Spleen (tissue), 11 donors: ENCODE measurements around the gene NRBF2. TPM values are rescaled to one million over a fixed set of nuclear protein-coding genes. Genes with fewer than 3 reads are reported as not detected.

ENCODE experiments used
- DNase-seq: peaks from one replicate; pipeline ENCODE4 v3.0.0-alpha.2; 2020
- H3K27ac ChIP-seq, 8 donors: fragments of 200-600 bp; sonication (generic) in 7 of 8; 1 replicate in 4 of 8; 2 replicates in 4 of 8; pipeline versions ENCODE4 v1.5.0 to v1.8.0; 2016 to 2021; ENCODE audit warnings: inconsistent platforms in 4 of 8, mild to moderate bottlenecking in 4 of 8, moderate library complexity in 1 of 8
- H3K27me3 ChIP-seq, 7 donors: fragments of 200-600 bp; sonication (generic) in 6 of 7; replicated peaks in 1 of 7; 1 replicate in 4 of 7; 2 replicates in 3 of 7; pipeline versions ENCODE4 v1.5.0 to v1.8.0; 2016 to 2021; ENCODE audit warnings: inconsistent platforms in 3 of 7, mild to moderate bottlenecking in 1 of 7
- H3K36me3 ChIP-seq, 6 donors: fragments of 200-600 bp; sonication (generic) in 5 of 6; 1 replicate in 4 of 6; 2 replicates in 2 of 6; pipeline versions ENCODE4 v1.5.0 to v1.8.0; 2016 to 2021; ENCODE audit warnings: inconsistent platforms in 2 of 6
- H3K4me1 ChIP-seq, 6 donors: fragments of 200-600 bp; sonication (generic) in 5 of 6; 1 replicate in 3 of 6; 2 replicates in 3 of 6; pipeline versions ENCODE4 v1.5.0 to v1.8.0; 2016 to 2021; ENCODE audit warnings: inconsistent platforms in 3 of 6
- H3K4me3 ChIP-seq, 8 donors: fragments of 200-600 bp; sonication (generic) in 7 of 8; 1 replicate in 4 of 8; 2 replicates in 4 of 8; pipeline versions ENCODE4 v1.5.0 to v1.8.0; 2016 to 2021; ENCODE audit warnings: inconsistent platforms in 4 of 8, mild to moderate bottlenecking in 4 of 8, moderate library complexity in 2 of 8
- H3K9me3 ChIP-seq, 8 donors: fragments of 200-600 bp; sonication (generic) in 7 of 8; 1 replicate in 4 of 8; 2 replicates in 4 of 8; pipeline versions ENCODE4 v1.5.0 to v1.8.0; 2016 to 2021; ENCODE audit warnings: inconsistent platforms in 4 of 8
- CTCF ChIP-seq, 11 experiments: fragments of 200-600 bp in 7 of 11; fragments of 450-650 bp in 4 of 11; sonication (generic) in 4 of 11; IDR thresholded peaks in 8 of 11; conservative IDR thresholded peaks in 3 of 11; 1 replicate in 7 of 11; 2 replicates in 4 of 11; pipeline versions ENCODE4 v1.4.0 to v1.8.0; 2016 to 2021; ENCODE audit warnings: antibody characterized with exemption in 11 of 11, inconsistent platforms in 4 of 11, mild to moderate bottlenecking in 1 of 11
- POLR2A ChIP-seq, 3 donors: fragments of 450-650 bp; IDR thresholded peaks; one replicate each; pipeline ENCODE4 v1.5.1; 2017; ENCODE audit warnings: antibody characterized with exemption in 3 of 3, mild to moderate bottlenecking in 1 of 3
- POLR2AphosphoS5 ChIP-seq, 3 donors: sonication (generic); formaldehyde crosslinking; IDR thresholded peaks; one replicate each; pipeline ENCODE4 v1.5.1; 2017; ENCODE audit warnings: antibody characterized with exemption in 3 of 3
- WGBS, 5 donors: extraction: QIAGEN DNeasy Blood & Tissue Kit in 3 of 5; methylation state at CpG; one replicate each; pipeline versions ENCODE4 v1.1.5 to v1.1.7; 2013 to 2018; 5-methylcytosine and 5-hydroxymethylcytosine counted together
- intact Hi-C: fragments of 100-400 bp; cut with DNase I; formaldehyde crosslinking; loops from one replicate; pipeline ENCODE4 v1.15.0; 2023; ENCODE audit warnings: low total_unique reads
- polyA plus RNA-seq, 3 donors: library from polyadenylated mRNA; stranded (reverse); fragments of 200-250 nt; gene quantifications; one replicate each; pipeline ENCODE4 v1.2.1, GENCODE V29; 2013
- total RNA-seq, 7 donors: library from RNA; depleted of rRNA in 3 of 7; stranded (reverse); fragments of >200 nt in 3 of 7; fragmentation: NEBNext Ultra II Directional in 4 of 7; extraction: Animal tissue kit (Norgen Biotek cat#: 25700) in 4 of 7; gene quantifications; one replicate each; pipeline versions ENCODE4 v1.1.0 to v1.2.1, GENCODE V29; 2016 to 2021
- donor health status: healthy with polysubstance abuse.
- donor health status: DM: no; HTN: no; CAD: no; lungs with moderate emphysema.
- donor health status: DM: no; HTN: no; CAD: no.
- donor health status: Bipolar disorder and iron deficiency.
- donor health status: healthy.
- donor health status: DM: no; HTN: no; CAD: no.
- donor health status: DM: yes; HTN: yes; CAD: no.

Gene NRBF2
- total and polyA plus RNA-seq, 10 donors = 10.3 to 44.1 (median 31.7) TPM

- intact Hi-C loops = no loop called here
- peaks cover 0 to 9% (median 2%) of the 10 kb centered on the region in 8 donors for H3K9me3 ChIP-seq
- no peaks in the 10 kb centered on the region for H3K27me3 ChIP-seq
- H3K36me3 ChIP-seq = peaks cover 0 to 13% (median 0%) of the 10 kb centered on the region in 6 donors
- TF ChIP-seq POLR2AphosphoS5 (IDR thresholded peaks at IDR 0.05) (no peak), CTCF (IDR thresholded peaks at IDR 0.05 in 8 of 11, conservative IDR thresholded peaks at IDR 0.05 in 3 of 11) (no peak), POLR2A (IDR thresholded peaks at IDR 0.05) (no peak)
- 10 to 13% (median 11%) methylated on average over 9 of the region's 9 CpGs for WGBS, 5 donors
- no peak for DNase-seq
- peak overlapping the region; percentile 98 to 100 (median 99) for H3K27ac ChIP-seq
- peak overlapping the region; percentile 69 to 90 (median 74) for H3K4me3 ChIP-seq
- H3K4me1 ChIP-seq = peaks cover 14 to 58% (median 45%) of the 10 kb centered on the region in 6 donors
These were observed 861 bp downstream of the NRBF2 start for GRCh38 chr10:63133821-63134557.

- DNase-seq = no peak
These were observed 4.2 kb downstream of the NRBF2 start for GRCh38 chr10:63137306-63137705.

GRCh38 chr10:63140077-63140476 lies 6.9 kb downstream of the NRBF2 start:
- Histone ChIP-seq H3K27ac (no peak overlapping the region), H3K4me1 (peaks cover 12 to 99% (median 71%) of the 10 kb centered on the region in 6 donors), H3K36me3 (peaks cover 0 to 44% (median 9%) of the 10 kb centered on the region in 6 donors), H3K27me3 (no peaks in the 10 kb centered on the region), H3K4me3 (no peak overlapping the region), H3K9me3 (no peaks in the 10 kb centered on the region)
- DNase-seq = no peak
- intact Hi-C loops = no loop called here
- WGBS, 5 donors = 77 to 91% (median 78%) methylated on average over 3 of the region's 3 CpGs
- TF ChIP-seq CTCF (IDR thresholded peaks at IDR 0.05 in 8 of 11, conservative IDR thresholded peaks at IDR 0.05 in 3 of 11) (no peak), POLR2A (IDR thresholded peaks at IDR 0.05) (no peak), POLR2AphosphoS5 (IDR thresholded peaks at IDR 0.05) (no peak)

More at GRCh38 chr10:63137306-63137705, 4.2 kb downstream of the NRBF2 start:
- Histone ChIP-seq H3K27me3 (no peaks in the 10 kb centered on the region), H3K27ac (peak overlapping the region in 4 of 8 donors; percentile 1 to 39 (median 4)), H3K4me1 (peaks cover 14 to 87% (median 62%) of the 10 kb centered on the region in 6 donors), H3K36me3 (peaks cover 0 to 44% (median 9%) of the 10 kb centered on the region in 6 donors), H3K9me3 (peaks cover 0 to 5% (median 1%) of the 10 kb centered on the region in 8 donors), H3K4me3 (no peak overlapping the region)
- TF ChIP-seq POLR2AphosphoS5 (IDR thresholded peaks at IDR 0.05) (peak in 1 of 3 donors; percentile 25), CTCF (IDR thresholded peaks at IDR 0.05 in 8 of 11, conservative IDR thresholded peaks at IDR 0.05 in 3 of 11) (no peak)
- intact Hi-C loops = no loop called here
- WGBS, 5 donors = 52 to 75% (median 63%) methylated on average over 2 of the region's 2 CpGs

- Histone ChIP-seq H3K4me3 (no peak overlapping the region), H3K27me3 (no peaks in the 10 kb centered on the region), H3K36me3 (peaks cover 0 to 55% (median 11%) of the 10 kb centered on the region in 6 donors), H3K9me3 (no peaks in the 10 kb centered on the region), H3K27ac (no peak overlapping the region), H3K4me1 (peaks cover 6 to 99% (median 66%) of the 10 kb centered on the region in 6 donors)
- intact Hi-C loops = no loop called here
- DNase-seq = no peak
- 94 to 97% (median 95%) methylated on average over 6 of the region's 6 CpGs for WGBS, 5 donors
- no peak for TF ChIP-seq CTCF (IDR thresholded peaks at IDR 0.05 in 8 of 11, conservative IDR thresholded peaks at IDR 0.05 in 3 of 11)
- TF ChIP-seq POLR2A (IDR thresholded peaks at IDR 0.05) = no peak
- TF ChIP-seq POLR2AphosphoS5 (IDR thresholded peaks at IDR 0.05) = no peak
These were observed 9.0 kb downstream of the NRBF2 start for GRCh38 chr10:63142136-63142535.
